Measurements from ENCODE around the gene VPS13A.

DNA sequence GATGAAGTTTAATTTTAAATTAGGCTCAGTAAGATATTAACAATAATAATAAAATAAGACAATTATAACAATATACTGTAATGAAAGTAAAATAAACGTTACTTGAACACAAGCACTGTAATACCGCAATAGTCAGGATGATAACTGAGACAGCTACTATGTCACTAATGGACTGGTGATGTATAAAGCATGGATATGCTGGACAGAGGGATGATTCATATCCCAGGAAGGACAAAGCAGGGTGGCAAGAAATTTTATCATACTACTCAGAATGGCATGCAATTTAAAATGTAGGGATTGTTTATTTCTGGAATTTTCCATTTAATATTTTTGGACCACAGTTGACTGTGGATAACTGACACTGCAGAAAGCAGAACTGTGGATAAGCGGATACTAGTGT, 196.9 kb downstream of the VPS13A start:
- TF ChIP-seq, protein P1, sequence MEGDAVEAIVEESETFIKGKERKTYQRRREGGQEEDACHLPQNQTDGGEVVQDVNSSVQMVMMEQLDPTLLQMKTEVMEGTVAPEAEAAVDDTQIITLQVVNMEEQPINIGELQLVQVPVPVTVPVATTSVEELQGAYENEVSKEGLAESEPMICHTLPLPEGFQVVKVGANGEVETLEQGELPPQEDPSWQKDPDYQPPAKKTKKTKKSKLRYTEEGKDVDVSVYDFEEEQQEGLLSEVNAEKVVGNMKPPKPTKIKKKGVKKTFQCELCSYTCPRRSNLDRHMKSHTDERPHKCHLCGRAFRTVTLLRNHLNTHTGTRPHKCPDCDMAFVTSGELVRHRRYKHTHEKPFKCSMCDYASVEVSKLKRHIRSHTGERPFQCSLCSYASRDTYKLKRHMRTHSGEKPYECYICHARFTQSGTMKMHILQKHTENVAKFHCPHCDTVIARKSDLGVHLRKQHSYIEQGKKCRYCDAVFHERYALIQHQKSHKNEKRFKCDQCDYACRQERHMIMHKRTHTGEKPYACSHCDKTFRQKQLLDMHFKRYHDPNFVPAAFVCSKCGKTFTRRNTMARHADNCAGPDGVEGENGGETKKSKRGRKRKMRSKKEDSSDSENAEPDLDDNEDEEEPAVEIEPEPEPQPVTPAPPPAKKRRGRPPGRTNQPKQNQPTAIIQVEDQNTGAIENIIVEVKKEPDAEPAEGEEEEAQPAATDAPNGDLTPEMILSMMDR (conservative IDR thresholded peaks at IDR 0.05 in 1 of 2, IDR thresholded peaks at IDR 0.05 in 1 of 2; ENCODE audit: low read depth in 1 of 2, low read length in 2 of 2): no peak
- TF ChIP-seq EZH2 (IDR thresholded peaks at IDR 0.05; ENCODE audit: low read length, missing control alignments): no peak

Measured in fibroblast of lung (primary cell).